ENCODE results near the gene ALDOB.

The ALDOB gene

GRCh38 chr9:101463397-101463796, 27.8 kb upstream of the ALDOB start:
- no peaks in the 10 kb centered on the region for H3K27me3 ChIP-seq (replicated peaks)
- in situ Hi-C loops (cut with HindIII; ENCODE audit: low pct_ligation_motif_present, low sequenced_read_pairs): no loop called here
- H3K27ac ChIP-seq: peak overlapping the region; percentile 66
- peak; percentile 22 for DNase-seq
- no peak for TF ChIP-seq CTCF (IDR thresholded peaks at IDR 0.05; ENCODE audit: low read depth, low read length, missing control alignments)
- no peak overlapping the region for H3K4me3 ChIP-seq (ENCODE audit: low read depth, low read length)
- no peaks in the 10 kb centered on the region for H3K36me3 ChIP-seq (replicated peaks)

GRCh38 chr9:101462558-101462957, 27.0 kb upstream of the ALDOB start:
- no peak for TF ChIP-seq CTCF (IDR thresholded peaks at IDR 0.05; ENCODE audit: low read depth, low read length, missing control alignments)
- Histone ChIP-seq H3K27me3 (replicated peaks) (no peaks in the 10 kb centered on the region), H3K4me3 (ENCODE audit: low read depth, low read length) (no peak overlapping the region), H3K27ac (peak overlapping the region; percentile 66), H3K36me3 (replicated peaks) (no peaks in the 10 kb centered on the region)
- in situ Hi-C loops (cut with HindIII; ENCODE audit: low pct_ligation_motif_present, low sequenced_read_pairs): no loop called here
- DNase-seq: peak; percentile 76

GRCh38 chr9:101460965-101461364, 25.4 kb upstream of the ALDOB start:
- Histone ChIP-seq H3K36me3 (replicated peaks) (no peaks in the 10 kb centered on the region), H3K27me3 (replicated peaks) (no peaks in the 10 kb centered on the region), H3K27ac (peak overlapping the region; percentile 33), H3K4me3 (ENCODE audit: low read depth, low read length) (no peak overlapping the region)
- in situ Hi-C loops (cut with HindIII; ENCODE audit: low pct_ligation_motif_present, low sequenced_read_pairs): no loop called here
- no peak for TF ChIP-seq CTCF (IDR thresholded peaks at IDR 0.05; ENCODE audit: low read depth, low read length, missing control alignments)
- DNase-seq: peak; percentile 54

GRCh38 chr9:101458963-101459631, 23.5 kb upstream of the ALDOB start:
- peak; percentile 88 for TF ChIP-seq CTCF (IDR thresholded peaks at IDR 0.05; ENCODE audit: low read depth, low read length, missing control alignments)
- Histone ChIP-seq H3K27me3 (replicated peaks) (no peaks in the 10 kb centered on the region), H3K27ac (no peak overlapping the region), H3K4me3 (ENCODE audit: low read depth, low read length) (no peak overlapping the region), H3K36me3 (replicated peaks) (no peaks in the 10 kb centered on the region)
- in situ Hi-C loops (cut with HindIII; ENCODE audit: low pct_ligation_motif_present, low sequenced_read_pairs): no loop called here
- peak; percentile 80 for DNase-seq

GRCh38 chr9:101457003-101457402, 21.4 kb upstream of the ALDOB start:
- Histone ChIP-seq H3K27me3 (replicated peaks) (no peaks in the 10 kb centered on the region), H3K4me3 (ENCODE audit: low read depth, low read length) (no peak overlapping the region), H3K36me3 (replicated peaks) (no peaks in the 10 kb centered on the region), H3K27ac (no peak overlapping the region)
- no peak for DNase-seq
- TF ChIP-seq CTCF (IDR thresholded peaks at IDR 0.05; ENCODE audit: low read depth, low read length, missing control alignments): peak; percentile 16
- in situ Hi-C loops (cut with HindIII; ENCODE audit: low pct_ligation_motif_present, low sequenced_read_pairs): no loop called here

All from brain microvascular endothelial cell (primary cell).